Suppressor macrophage treated with lipopolysaccharide for 4 hours (primary cell): ENCODE data around the gene CDK5.
A peak's percentile ranks its signal among the peaks of the same experiment; 100 is the strongest.

Source experiments
- DNase-seq: peaks from one replicate; pipeline ENCODE4 v3.0.0-alpha.2; 2020

CDK5 gene

GRCh38 chr7:151071032-151071866 is 13.6 kb upstream of the CDK5 start:
- no peak for DNase-seq

- DNase-seq, result no peak
Observed at GRCh38 chr7:151070574-151070960, 12.9 kb upstream of the CDK5 start.

- no peak for DNase-seq
Observed at GRCh38 chr7:151069841-151070573, 12.3 kb upstream of the CDK5 start.

- no peak for DNase-seq
Observed at GRCh38 chr7:151068069-151068773, 10.5 kb upstream of the CDK5 start.

- DNase-seq, result no peak
Observed at GRCh38 chr7:151066273-151066974, 8.7 kb upstream of the CDK5 start.

GRCh38 chr7:151065516-151065915 is 7.8 kb upstream of the CDK5 start:
- DNase-seq, result no peak

- no peak for DNase-seq
Observed at GRCh38 chr7:151064993-151065392, 7.3 kb upstream of the CDK5 start.

GRCh38 chr7:151064454-151064853 is 6.8 kb upstream of the CDK5 start:
- no peak for DNase-seq

- DNase-seq, result no peak
Observed at GRCh38 chr7:151063212-151063561, 5.5 kb upstream of the CDK5 start.

GRCh38 chr7:151062399-151063211 is 4.9 kb upstream of the CDK5 start:
- DNase-seq, result no peak

- no peak for DNase-seq
Observed at GRCh38 chr7:151062111-151062398, 4.4 kb upstream of the CDK5 start.

- no peak for DNase-seq
Observed at GRCh38 chr7:151061213-151062110, 3.8 kb upstream of the CDK5 start.

GRCh38 chr7:151060416-151061212 is 2.9 kb upstream of the CDK5 start:
- DNase-seq, result no peak

GRCh38 chr7:151060113-151060415 is 2.4 kb upstream of the CDK5 start:
- no peak for DNase-seq

- peak; percentile 69 for DNase-seq
Observed at GRCh38 chr7:151059367-151060112, 1.8 kb upstream of the CDK5 start, which contains the start of gene SLC4A2. SLC4A2 (plus strand) TSS chr7:151059589; CDS start chr7:151061988, 2,399 bp downstream.

- peak; percentile 31 for DNase-seq
Observed at GRCh38 chr7:151058781-151059366, 1.2 kb upstream of the CDK5 start.

- peak; percentile 99 for DNase-seq
Observed at GRCh38 chr7:151057989-151058780, 488 bp upstream of the CDK5 start.

GRCh38 chr7:151056666-151057505 is 811 bp downstream of the CDK5 start:
- DNase-seq, result no peak
